GM12872 (cell line): Measurements from ENCODE around the gene LY6G5B.

Experiments used
- TF ChIP-seq, protein P1 (sequence below): IDR thresholded peaks from 3 replicates; pipeline ENCODE4 v1.5.1; 2011; ENCODE audit warnings: low read depth, mild to moderate bottlenecking, low read length, moderate library complexity; ENCODE audit not compliant: insufficient read depth

The LY6G5B gene

DNA sequence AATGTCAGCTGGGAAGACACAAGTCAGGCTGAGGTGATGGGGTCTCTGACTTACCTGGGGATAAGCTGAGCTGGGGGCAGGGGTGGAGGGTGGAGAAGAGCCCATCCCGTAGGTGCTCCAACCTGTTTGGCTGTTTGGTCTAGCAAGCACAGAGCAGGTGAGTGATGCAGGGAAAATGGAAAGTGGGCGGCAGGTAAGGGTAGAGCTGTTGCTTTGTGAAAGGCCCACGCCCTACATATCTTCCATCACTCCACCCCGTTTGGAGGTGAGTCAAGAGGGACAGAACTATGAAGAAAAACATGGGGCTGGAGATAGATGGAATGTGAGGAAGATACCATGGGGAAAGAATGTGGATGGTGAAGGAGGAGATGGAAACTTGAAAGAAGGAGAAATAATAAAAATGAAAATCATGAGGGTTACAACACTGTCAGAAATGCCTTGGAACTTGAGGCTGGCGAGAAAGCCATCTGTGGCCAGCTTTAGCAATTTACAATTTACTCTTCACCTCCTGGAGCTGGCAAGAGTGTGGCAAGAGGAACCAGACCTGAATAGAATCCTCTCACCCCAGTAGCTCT, 50.5 kb downstream of the LY6G5B start:
- TF ChIP-seq, protein P1, sequence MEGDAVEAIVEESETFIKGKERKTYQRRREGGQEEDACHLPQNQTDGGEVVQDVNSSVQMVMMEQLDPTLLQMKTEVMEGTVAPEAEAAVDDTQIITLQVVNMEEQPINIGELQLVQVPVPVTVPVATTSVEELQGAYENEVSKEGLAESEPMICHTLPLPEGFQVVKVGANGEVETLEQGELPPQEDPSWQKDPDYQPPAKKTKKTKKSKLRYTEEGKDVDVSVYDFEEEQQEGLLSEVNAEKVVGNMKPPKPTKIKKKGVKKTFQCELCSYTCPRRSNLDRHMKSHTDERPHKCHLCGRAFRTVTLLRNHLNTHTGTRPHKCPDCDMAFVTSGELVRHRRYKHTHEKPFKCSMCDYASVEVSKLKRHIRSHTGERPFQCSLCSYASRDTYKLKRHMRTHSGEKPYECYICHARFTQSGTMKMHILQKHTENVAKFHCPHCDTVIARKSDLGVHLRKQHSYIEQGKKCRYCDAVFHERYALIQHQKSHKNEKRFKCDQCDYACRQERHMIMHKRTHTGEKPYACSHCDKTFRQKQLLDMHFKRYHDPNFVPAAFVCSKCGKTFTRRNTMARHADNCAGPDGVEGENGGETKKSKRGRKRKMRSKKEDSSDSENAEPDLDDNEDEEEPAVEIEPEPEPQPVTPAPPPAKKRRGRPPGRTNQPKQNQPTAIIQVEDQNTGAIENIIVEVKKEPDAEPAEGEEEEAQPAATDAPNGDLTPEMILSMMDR: no peak

DNA sequence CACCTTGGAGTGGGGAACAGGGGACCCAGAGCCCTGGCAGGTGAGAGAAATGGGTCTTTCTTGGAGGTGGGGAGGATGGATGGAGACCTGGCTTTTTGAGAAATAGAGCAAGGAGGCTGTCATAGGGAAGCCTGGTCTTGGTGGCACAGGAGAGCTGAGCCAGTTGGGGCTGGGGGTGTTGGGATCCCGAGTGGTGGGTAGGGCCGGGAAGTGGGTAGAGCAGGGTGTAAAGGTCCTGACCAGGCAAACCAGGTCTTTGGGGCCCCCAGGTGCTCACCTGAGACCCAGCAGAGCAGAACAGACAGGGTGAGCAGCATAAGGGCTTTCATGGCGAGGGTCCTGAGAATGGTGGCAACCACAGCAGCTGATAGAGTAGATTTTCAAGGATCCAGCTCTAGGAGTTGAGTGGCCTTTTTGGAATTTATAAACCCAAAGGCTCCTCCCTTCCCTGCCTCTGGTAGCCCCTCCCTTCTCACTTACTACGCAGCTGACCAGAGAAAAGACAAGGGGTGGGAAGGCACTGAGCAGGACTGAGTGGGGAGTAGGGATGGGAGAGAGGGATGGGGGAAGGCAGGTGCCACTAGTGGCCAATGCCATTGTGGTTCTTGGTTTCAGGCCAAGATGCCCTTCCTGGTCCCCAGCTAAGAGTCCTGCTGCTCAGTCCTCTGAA, 51.7 kb downstream of the LY6G5B start, which contains the start of gene LY6G6C:
Gene LY6G6C (minus strand): TSS at position 396 of the 670 bp plus-strand sequence. CDS start 67 bp downstream, at position 329.
- TF ChIP-seq, protein P1: no peak

DNA sequence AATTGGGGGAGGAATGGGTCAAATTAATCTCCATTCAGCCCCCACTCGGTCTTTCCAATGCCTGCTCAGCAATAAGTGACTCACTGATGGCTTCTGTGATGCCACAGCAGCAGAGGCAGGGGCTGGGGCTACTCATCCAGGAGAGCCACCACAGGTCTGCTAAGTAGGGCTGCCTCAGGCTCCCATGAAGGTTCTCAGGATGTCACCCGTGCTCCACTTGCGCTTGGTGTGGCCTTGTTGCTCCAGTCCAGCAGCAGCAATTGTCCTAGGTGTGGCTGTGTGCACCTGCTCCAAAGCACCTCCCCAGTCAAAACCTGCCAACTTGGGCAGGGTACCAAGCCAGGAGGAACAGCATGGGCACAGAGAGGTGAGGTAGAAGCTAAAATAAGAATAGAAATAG, 52.4 kb downstream of the LY6G5B start:
- TF ChIP-seq, protein P1: no peak
